GM12892 (cell line): ENCODE data around the gene C14orf93.

Source experiments
- POLR2A ChIP-seq: IDR thresholded peaks from 2 replicates; pipeline ENCODE4 v1.6.1; 2011; ENCODE audit warnings: low read depth, low read length, control low read depth
- POLR2AphosphoS5 ChIP-seq: IDR thresholded peaks from 2 replicates; pipeline ENCODE4 v1.6.1; 2011; ENCODE audit warnings: low read depth, low read length, control low read depth

DNA sequence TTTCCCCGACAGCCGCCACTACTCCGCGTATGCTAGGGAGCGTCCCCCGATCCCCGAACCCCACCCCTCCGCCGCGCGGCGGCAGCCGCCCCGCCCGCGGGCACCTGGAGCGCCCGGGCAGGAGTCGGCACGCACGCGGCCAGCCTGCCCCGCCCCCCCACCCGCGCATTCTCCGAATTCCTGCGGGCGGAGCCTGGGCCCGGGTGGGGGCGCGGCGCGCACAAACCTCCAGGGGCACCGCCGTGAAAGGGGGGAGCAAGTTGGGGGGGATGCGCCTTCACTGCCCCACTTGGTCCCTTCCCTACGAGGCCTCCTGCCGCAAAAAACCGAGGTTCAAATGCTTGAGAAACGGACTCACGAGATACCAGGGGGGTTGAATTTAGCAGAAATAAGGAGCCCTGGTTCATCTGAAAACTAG is 29.3 kb downstream of the C14orf93 start:
- TF ChIP-seq POLR2AphosphoS5 (no peak), POLR2A (no peak)
